ENCODE results near the gene SMG6.
"Not testable (repeated sequence)": the region's sequence is repeated elsewhere in the genome, so short reads cannot be mapped to it uniquely, and the experiment has no call there.

SMG6 gene

GRCh38 chr17:2019723-2020122, 283.9 kb downstream of the SMG6 start:
- no peak for DNase-seq

- no peak for DNase-seq
These were observed 284.7 kb downstream of the SMG6 start for GRCh38 chr17:2018716-2019510.

- DNase-seq, result no peak
These were observed 286.2 kb downstream of the SMG6 start for GRCh38 chr17:2017274-2017941.

DNA sequence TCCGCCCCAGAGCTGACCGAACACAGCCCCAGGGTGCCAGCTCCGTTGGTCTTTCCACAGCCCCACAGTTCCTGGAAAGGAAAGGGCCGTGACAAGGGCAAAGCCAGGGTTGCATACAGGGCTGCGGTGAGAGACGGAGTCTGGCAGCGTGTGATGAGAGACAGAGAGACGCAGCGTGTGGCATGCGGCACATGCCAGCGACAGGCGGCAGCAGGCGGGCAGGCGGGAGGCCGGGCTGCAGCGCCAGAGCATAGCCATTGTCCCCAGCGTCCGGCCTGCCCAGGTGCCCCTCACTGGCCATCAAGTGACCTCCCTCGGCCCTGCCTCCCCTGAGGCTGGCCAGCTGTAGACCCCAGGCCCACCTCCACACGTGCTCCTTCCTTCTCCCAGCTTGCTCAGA, 287.1 kb downstream of the SMG6 start:
- no peak for DNase-seq

DNA sequence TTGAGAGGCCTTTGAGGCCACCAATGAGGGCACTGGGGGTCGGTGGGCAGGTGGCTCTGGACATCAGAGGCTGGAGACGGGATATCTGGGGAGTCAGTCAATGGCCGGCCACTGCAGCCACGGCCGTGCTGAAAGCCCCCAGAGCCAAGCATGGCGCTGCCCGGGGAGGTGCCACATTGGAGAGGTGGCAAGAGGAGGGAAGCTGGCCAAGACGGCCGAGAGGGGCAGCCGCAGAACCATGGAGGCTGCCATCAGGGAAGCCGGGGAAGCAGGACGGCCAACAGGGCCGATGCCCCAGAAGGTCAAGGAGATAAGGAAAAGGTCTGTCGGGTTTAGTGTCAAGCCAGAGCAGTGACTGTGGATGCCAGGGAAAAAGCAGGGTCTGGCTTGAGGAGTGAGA, 288.3 kb downstream of the SMG6 start:
- DNase-seq, result no peak

GRCh38 chr17:2013994-2014317, 289.6 kb downstream of the SMG6 start:
- no peak for DNase-seq

DNA sequence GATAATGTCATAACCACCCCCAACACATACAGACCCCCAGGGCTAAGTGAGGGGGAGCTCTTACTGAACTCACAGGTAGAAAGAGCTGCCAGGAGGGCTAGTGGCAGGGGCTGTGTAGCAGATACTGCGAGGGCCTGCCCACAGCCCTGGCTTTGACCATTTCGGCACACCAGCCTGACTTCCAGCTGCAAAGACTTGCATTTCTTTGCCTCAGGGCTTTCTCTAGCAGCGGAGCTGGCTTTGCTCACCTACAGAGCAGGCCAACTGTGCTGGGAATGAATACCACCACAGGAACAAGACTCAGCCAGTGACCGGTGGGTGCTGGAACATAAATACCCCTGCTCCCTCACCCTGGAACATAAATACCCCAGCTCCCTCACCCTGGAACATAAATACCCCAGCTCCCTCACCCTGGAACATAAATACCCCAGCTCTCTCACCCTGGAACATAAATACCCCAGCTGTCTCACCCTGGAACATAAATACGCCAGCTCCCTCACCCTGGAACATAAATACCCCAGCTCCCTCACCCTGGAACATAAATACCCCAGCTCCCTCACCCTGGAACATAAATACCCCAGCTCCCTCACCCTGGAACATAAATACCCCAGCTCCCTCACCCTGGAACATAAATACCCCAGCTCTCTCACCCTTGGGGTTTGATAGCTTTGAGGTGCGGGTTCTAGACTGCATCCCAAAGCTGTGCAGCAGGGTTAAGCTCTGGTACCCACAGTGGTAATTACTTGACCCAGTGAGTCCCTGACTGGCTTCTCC, 290.2 kb downstream of the SMG6 start:
- not testable (repeated sequence) for DNase-seq

DNA sequence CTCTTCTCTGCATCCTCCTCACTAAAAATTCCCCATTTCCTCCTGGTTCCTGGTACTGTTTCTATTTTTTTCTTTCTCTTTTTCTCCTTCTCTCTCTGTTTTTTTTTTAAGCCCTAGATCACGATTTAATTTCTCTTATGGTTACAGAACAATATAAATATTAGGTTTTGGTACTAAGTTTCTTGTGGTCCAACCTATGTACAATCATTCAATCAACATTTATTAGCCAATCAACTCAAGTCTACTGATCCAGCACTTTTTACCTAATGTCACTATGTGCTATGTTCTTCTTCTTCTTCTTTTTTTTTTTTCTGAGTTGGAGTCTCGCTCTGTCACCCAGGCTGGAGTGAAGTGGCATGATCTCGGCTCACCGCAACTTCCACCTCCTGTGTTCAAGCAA, 291.1 kb downstream of the SMG6 start:
- DNase-seq, result no peak

GRCh38 chr17:2011411-2012371, 291.9 kb downstream of the SMG6 start:
- no peak for DNase-seq
